GM12878 (cell line): ENCODE data around the gene ITPR3. TPM values are rescaled to one million over a fixed set of nuclear protein-coding genes. Genes with fewer than 3 reads are reported as not detected.

Experiments
- ATAC-seq: fragments of 200-7000 bp; cut with Tn5 transposase; 3 replicates; pipeline ENCODE4 v1.9.1; 2020; ENCODE audit warnings: mild to moderate bottlenecking, moderate library complexity
- BruUV-seq: library from RNA; stranded (reverse); fragments of 400-500 nt; replicated peaks from 2 replicates; lab custom pipeline; 2021; lab: Mats Ljungman, UMichigan
- CTCF ChIA-PET: fragments of 300-600 bp; sonication (Branson Sonifier 250); formaldehyde crosslinking; extraction: SDS; loops from one replicate; lab custom pipeline; 2021; ENCODE audit warnings: inconsistent platforms; lab: Yijun Ruan, JAX
- POLR2A ChIA-PET: fragments of 350-600 bp; formaldehyde crosslinking; extraction: SDS; loops from one replicate; lab custom pipeline; 2021; ENCODE audit warnings: inconsistent platforms; lab: Charles Lee
- RAD21 ChIA-PET: fragments of 300-600 bp; sonication (Branson Sonifier 250); formaldehyde crosslinking; loops from one replicate; lab custom pipeline; 2023; ENCODE audit warnings: antibody characterized with exemption; ENCODE audit not compliant: unreplicated experiment; lab: Charles Lee
- SMC1A ChIA-PET: fragments of 300-600 bp; sonication (Branson Sonifier 250); formaldehyde crosslinking; loops from one replicate; lab custom pipeline; 2023; ENCODE audit not compliant: unreplicated experiment, uncharacterized antibody; lab: Charles Lee
- DNase-seq: peaks from one replicate; pipeline ENCODE4 v3.0.0-alpha.2; 2011; ENCODE audit warnings: low read depth, low spot score
- FAIRE-seq: peaks from 3 replicates; lab custom pipeline; 2011; peaks lifted over from hg19 to GRCh38; lab: Jason Lieb, UNC
- H2AFZ ChIP-seq: 2 replicates; pipeline ENCODE4 v1.6.0; 2011; ENCODE audit warnings: low read depth, low read length, control low read depth; ENCODE audit not compliant: control insufficient read depth
- H3K27ac ChIP-seq: 2 replicates; pipeline ENCODE4 v1.5.1; 2011; ENCODE audit warnings: control low read depth; ENCODE audit not compliant: control insufficient read depth, insufficient read depth
- H3K27me3 ChIP-seq, 2 experiments: replicated peaks in 1 of 2; 2 replicates each; pipeline versions ENCODE4 v1.6.0 to v1.6.1; 2011; ENCODE audit warnings: low read length in 1 of 2; ENCODE audit not compliant: control insufficient read depth in 2 of 2, insufficient read depth in 2 of 2
- H3K36me3 ChIP-seq, 2 experiments: 2 replicates each; pipeline ENCODE4 v1.5.1; 2011; ENCODE audit warnings: low read length in 1 of 2; ENCODE audit not compliant: control insufficient read depth in 2 of 2, insufficient read depth in 2 of 2
- H3K4me1 ChIP-seq: 2 replicates; pipeline ENCODE4 v1.6.1; 2011; ENCODE audit warnings: mild to moderate bottlenecking, low read length, moderate library complexity, mixed read lengths; ENCODE audit not compliant: control insufficient read depth, insufficient read depth
- H3K4me2 ChIP-seq: 2 replicates; pipeline ENCODE4 v1.6.0; 2011; ENCODE audit warnings: control low read depth; ENCODE audit not compliant: control insufficient read depth, insufficient read depth
- H3K4me3 ChIP-seq: fragments of 200-600 bp; sonication (generic); 2 replicates; pipeline ENCODE4 v1.5.1; 2016
- H3K79me2 ChIP-seq: 2 replicates; pipeline ENCODE4 v1.6.0; 2011; ENCODE audit warnings: low read length; ENCODE audit not compliant: control insufficient read depth, insufficient read depth
- H3K9ac ChIP-seq: 2 replicates; pipeline ENCODE4 v1.8.0; 2011; ENCODE audit warnings: low read length, control low read depth, mixed read lengths; ENCODE audit not compliant: control insufficient read depth, insufficient read depth
- H3K9me3 ChIP-seq: replicated peaks from 3 replicates; pipeline ENCODE4 v1.5.1; 2011; ENCODE audit warnings: mild to moderate bottlenecking, low read length; ENCODE audit not compliant: control insufficient read depth, insufficient read depth
- H4K20me1 ChIP-seq: 2 replicates; pipeline ENCODE4 v1.6.0; 2011; ENCODE audit not compliant: control insufficient read depth, insufficient read depth
- CREB1 ChIP-seq: IDR thresholded peaks from 2 replicates; pipeline ENCODE4 v1.6.1; 2012; ENCODE audit warnings: low read depth, mild to moderate bottlenecking, inconsistent platforms
- EGR1 ChIP-seq, 2 experiments: IDR thresholded peaks; 1 replicate in 1 of 2; 2 replicates in 1 of 2; pipeline ENCODE4 v1.6.1; 2011 to 2012; ENCODE audit warnings: low read depth in 2 of 2, low read length in 2 of 2, borderline replicate concordance in 1 of 2, mild to moderate bottlenecking in 1 of 2, moderate library complexity in 1 of 2
- EZH2 ChIP-seq: IDR thresholded peaks from 2 replicates; pipeline ENCODE4 v1.6.1; 2012; ENCODE audit warnings: low read depth, mild to moderate bottlenecking, control low read depth, inconsistent platforms, low read length, borderline replicate concordance; ENCODE audit not compliant: control insufficient read depth
- HDAC6 ChIP-seq: fragments of 200-600 bp; sonication (generic); IDR thresholded peaks from one replicate; pipeline ENCODE4 v1.8.0; 2017; ENCODE audit warnings: antibody characterized with exemption; ENCODE audit not compliant: unreplicated experiment
- IRF4 ChIP-seq: IDR thresholded peaks from 2 replicates; pipeline ENCODE4 v1.6.1; 2011; ENCODE audit warnings: low read depth, low read length
- KDM1A ChIP-seq: fragments of 200-600 bp; sonication (generic); IDR thresholded peaks from 2 replicates; pipeline ENCODE4 v1.6.1; 2016; ENCODE audit warnings: borderline replicate concordance
- KLF5 ChIP-seq: fragments of 450-650 bp; IDR thresholded peaks from 2 replicates; pipeline ENCODE4 v1.6.1; 2014; ENCODE audit warnings: mild to moderate bottlenecking; ENCODE audit not compliant: partially characterized antibody
- MXI1 ChIP-seq: fragments of 150-350 bp; IDR thresholded peaks from 2 replicates; pipeline ENCODE4 v1.6.1; 2011; ENCODE audit warnings: low read depth, mild to moderate bottlenecking, inconsistent platforms, low read length, improper control_type of control experiment
- POLR2A ChIP-seq: IDR thresholded peaks from 2 replicates; pipeline ENCODE4 v1.6.1; 2011; ENCODE audit warnings: low read depth, mild to moderate bottlenecking, low read length
- POU2F2 ChIP-seq: IDR thresholded peaks from 3 replicates; pipeline ENCODE4 v1.6.1; 2011; ENCODE audit warnings: low read depth, mild to moderate bottlenecking, low read length, borderline replicate concordance
- RBBP5 ChIP-seq: fragments of 200-600 bp; sonication (generic); conservative IDR thresholded peaks from 2 replicates; pipeline ENCODE4 v1.6.1; 2016
- SMAD5 ChIP-seq: IDR thresholded peaks from 2 replicates; pipeline ENCODE4 v1.6.1; 2016; ENCODE audit warnings: antibody characterized with exemption, low read depth
- SREBF2 ChIP-seq: IDR thresholded peaks from 2 replicates; pipeline ENCODE4 v1.6.1; 2012; ENCODE audit warnings: mild to moderate bottlenecking, low read length
- TARDBP ChIP-seq: IDR thresholded peaks from 2 replicates; pipeline ENCODE4 v1.6.1; 2016; ENCODE audit warnings: borderline replicate concordance
- ZNF217 ChIP-seq: fragments of 450-650 bp; IDR thresholded peaks from 2 replicates; pipeline ENCODE4 v1.6.1; 2017; ENCODE audit warnings: antibody characterized with exemption, mild to moderate bottlenecking
- ZNF24 ChIP-seq: fragments of 450-650 bp; IDR thresholded peaks from 2 replicates; pipeline ENCODE4 v1.6.1; 2017; ENCODE audit warnings: antibody characterized with exemption, mild to moderate bottlenecking
- ZSCAN29 ChIP-seq: fragments of 450-650 bp; IDR thresholded peaks from 2 replicates; pipeline ENCODE4 v1.6.1; 2017; ENCODE audit warnings: mild to moderate bottlenecking, moderate library complexity
- WGBS: methylation state at CpG from one replicate; pipeline ENCODE4 v1.1.6; 2016; ENCODE audit warnings: low lambda C conversion rate; ENCODE audit not compliant: insufficient replicate concordance, insufficient coverage; ENCODE audit errors: missing lambda C conversion rate; 5-methylcytosine and 5-hydroxymethylcytosine counted together
- in situ Hi-C: fragments of 300-500 bp; cut with MboI; formaldehyde crosslinking; loops from 9 replicates; pipeline ENCODE4 v1.14.3; 2018; ENCODE audit warnings: mixed read lengths
- intact Hi-C: fragments of 100-400 bp; cut with micrococcal nuclease; formaldehyde crosslinking; loops from one replicate; pipeline ENCODE4 v1.14.2; 2022; ENCODE audit not compliant: unreplicated experiment
- polyA plus RNA-seq, 11 experiments: library from polyadenylated mRNA; depleted of rRNA in 4 of 11; unstranded in 6 of 11; stranded (reverse) in 5 of 11; fragments of >200 nt; fragmentation: Nextera tagmentation in 4 of 11; fragmentation: Illumina TruSeq in 1 of 11; extraction: Ambion mirVana in 4 of 11; extraction: Trizol in 1 of 11; gene quantifications; 1 replicate in 1 of 11; 2 replicates in 10 of 11; pipeline versions ENCODE4 v1.2.1 to v1.2.3, GENCODE V29; 2011 to 2016; ENCODE audit warnings: inconsistent platforms in 2 of 11, missing spikeins in 2 of 11, low read depth in 1 of 11
- total RNA-seq, 4 experiments: library from RNA; depleted of rRNA in 3 of 4; stranded (reverse); fragments of >200 nt in 3 of 4; fragmentation: Illumina TruSeq in 1 of 4; extraction: Trizol in 1 of 4; gene quantifications; 2 replicates each; pipeline versions ENCODE4 v1.2.1 to v1.2.3, GENCODE V29; 2013 to 2021
- TF ChIP-seq, protein P1 (sequence below): IDR thresholded peaks from 2 replicates; pipeline ENCODE4 v1.6.1; 2011; ENCODE audit warnings: low read depth, mild to moderate bottlenecking, low read length, moderate library complexity, borderline replicate concordance; ENCODE audit errors: extremely low read depth
- TF ChIP-seq, protein P2 (sequence below), 3 experiments: IDR thresholded peaks in 2 of 3; conservative IDR thresholded peaks in 1 of 3; 2 replicates each; pipeline ENCODE4 v1.5.1; 2011; ENCODE audit warnings: low read depth in 3 of 3, low read length in 3 of 3, mild to moderate bottlenecking in 3 of 3, control low read depth in 2 of 3, moderate library complexity in 2 of 3, inconsistent platforms in 1 of 3, mixed read lengths in 1 of 3; ENCODE audit not compliant: control insufficient read depth in 2 of 3, insufficient read depth in 1 of 3; ENCODE audit errors: extremely low read depth in 1 of 3

Gene ITPR3
- total and polyA plus RNA-seq, 10 of the 15 experiments (the other 5 are each of a cell fraction or from before 2014, with no cell fraction given) = 0.32 to 34.0 (median 11.9) TPM

DNA sequence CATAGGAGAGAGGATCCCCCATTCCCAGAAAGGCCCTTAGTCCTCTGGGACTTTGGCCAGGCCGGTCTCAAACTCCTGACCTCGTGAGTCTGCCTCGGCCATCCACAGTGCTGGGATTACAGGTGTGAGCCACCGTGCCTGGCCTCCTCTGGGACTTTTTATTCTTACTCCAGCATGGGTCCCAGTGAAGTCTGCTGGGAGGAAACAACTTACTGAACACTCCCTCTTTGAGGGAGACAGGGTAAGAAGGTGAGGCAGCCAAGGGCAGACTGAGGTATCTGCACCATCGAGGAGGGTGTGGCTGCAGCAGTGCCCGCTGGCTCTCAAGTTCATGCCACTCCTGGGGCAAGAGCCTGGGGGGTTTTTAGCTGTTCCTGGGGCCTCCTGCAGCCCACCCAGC is 43.4 kb upstream of the ITPR3 start:
- Histone ChIP-seq H3K9me3 (no peaks in the 10 kb centered on the region; the same call in 2 of the 3 replicates), H3K79me2 (peaks cover 35% of the 10 kb centered on the region), H2AFZ (no peak overlapping the region), H3K9ac (peak overlapping the region; percentile 98), H3K36me3 (peaks cover 22 to 24% of the 10 kb centered on the region in 2 experiments), H3K4me3 (peak overlapping the region; percentile 93), H3K27me3 (no peaks in the 10 kb centered on the region), H4K20me1 (no peaks in the 10 kb centered on the region; the same call in 1 of the 2 replicates), H3K4me2 (peak overlapping the region; percentile 93), H3K27ac (peak overlapping the region; percentile 95), H3K4me1 (peaks cover 12% of the 10 kb centered on the region)
- FAIRE-seq = no peak
- in situ Hi-C loops (no loop called here), intact Hi-C loops (loop anchor here (10.0 kb wide), 1 partner anchor 373 kb away; the partner anchor contains the start of genes HSD17B8, RING1, RXRB and SLC39A7)
- BruUV-seq = no TSS peak
- CTCF ChIA-PET = interaction anchor here (1.1 kb wide), 2 partner anchors 26 to 137 kb away, joined by 3 to 6 read pairs; no protein-coding TSS in a partner anchor
- POLR2A ChIA-PET = interaction anchor here (0.5 kb wide), 1 partner anchor 73 kb away, joined by 4 read pairs; no protein-coding TSS in a partner anchor
- peak; percentile 3; the same call in 1 of the 3 replicates for ATAC-seq
- DNase-seq = no peak
- RAD21 ChIA-PET = no interaction called here
- SMC1A ChIA-PET = no interaction called here
- TF ChIP-seq KLF5 (no peak), ZSCAN29 (no peak), EZH2 (no peak), RBBP5 (no peak), SREBF2 (no peak), ZNF24 (no peak), POU2F2 (no peak), EGR1 (IDR thresholded peaks at IDR 0.05; ENCODE audit: borderline replicate concordance in 1 of 2, low read depth in 2 of 2, low read length in 2 of 2) (no peak), HDAC6 (no peak), IRF4 (no peak), TARDBP (no peak), ZNF217 (no peak), MXI1 (no peak), SMAD5 (no peak), CREB1 (no peak), POLR2A (no peak), KDM1A (no peak)
- TF ChIP-seq, protein P1, sequence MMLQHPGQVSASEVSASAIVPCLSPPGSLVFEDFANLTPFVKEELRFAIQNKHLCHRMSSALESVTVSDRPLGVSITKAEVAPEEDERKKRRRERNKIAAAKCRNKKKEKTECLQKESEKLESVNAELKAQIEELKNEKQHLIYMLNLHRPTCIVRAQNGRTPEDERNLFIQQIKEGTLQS = no peak
- TF ChIP-seq, protein P2, sequence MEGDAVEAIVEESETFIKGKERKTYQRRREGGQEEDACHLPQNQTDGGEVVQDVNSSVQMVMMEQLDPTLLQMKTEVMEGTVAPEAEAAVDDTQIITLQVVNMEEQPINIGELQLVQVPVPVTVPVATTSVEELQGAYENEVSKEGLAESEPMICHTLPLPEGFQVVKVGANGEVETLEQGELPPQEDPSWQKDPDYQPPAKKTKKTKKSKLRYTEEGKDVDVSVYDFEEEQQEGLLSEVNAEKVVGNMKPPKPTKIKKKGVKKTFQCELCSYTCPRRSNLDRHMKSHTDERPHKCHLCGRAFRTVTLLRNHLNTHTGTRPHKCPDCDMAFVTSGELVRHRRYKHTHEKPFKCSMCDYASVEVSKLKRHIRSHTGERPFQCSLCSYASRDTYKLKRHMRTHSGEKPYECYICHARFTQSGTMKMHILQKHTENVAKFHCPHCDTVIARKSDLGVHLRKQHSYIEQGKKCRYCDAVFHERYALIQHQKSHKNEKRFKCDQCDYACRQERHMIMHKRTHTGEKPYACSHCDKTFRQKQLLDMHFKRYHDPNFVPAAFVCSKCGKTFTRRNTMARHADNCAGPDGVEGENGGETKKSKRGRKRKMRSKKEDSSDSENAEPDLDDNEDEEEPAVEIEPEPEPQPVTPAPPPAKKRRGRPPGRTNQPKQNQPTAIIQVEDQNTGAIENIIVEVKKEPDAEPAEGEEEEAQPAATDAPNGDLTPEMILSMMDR (IDR thresholded peaks at IDR 0.05 in 2 of 3, conservative IDR thresholded peaks at IDR 0.05 in 1 of 3; ENCODE audit: control insufficient read depth in 2 of 3, extremely low read depth in 1 of 3, insufficient read depth in 1 of 3, low read depth in 3 of 3, low read length in 3 of 3) = no peak
- 51% methylated on average over 6 of the region's 6 CpGs for WGBS
